HG02678 (cell line): ENCODE results near the gene RNF20.
A peak's percentile ranks its signal among the peaks of the same experiment; 100 is the strongest.
"Not testable (repeated sequence)": the region's sequence is repeated elsewhere in the genome, so short reads cannot be mapped to it uniquely, and the experiment has no call there.

ENCODE experiments used
- ATAC-seq: cut with Tn5 transposase; IDR thresholded peaks from one replicate; pipeline ENCODE4 v1.9.1; 2021; ENCODE audit warnings: mild to moderate bottlenecking, moderate library complexity; ENCODE audit not compliant: unreplicated experiment

RNF20 gene

GRCh38 chr9:101528015-101528414, 5.6 kb upstream of the RNF20 start:
- no peak for ATAC-seq

GRCh38 chr9:101530076-101530711, 3.5 kb upstream of the RNF20 start:
- ATAC-seq = peak; percentile 42

GRCh38 chr9:101536351-101536750, 2.7 kb downstream of the RNF20 start:
- ATAC-seq = no peak

GRCh38 chr9:101536938-101537337, 3.3 kb downstream of the RNF20 start:
- no peak for ATAC-seq

GRCh38 chr9:101540069-101540468, 6.4 kb downstream of the RNF20 start:
- ATAC-seq = no peak

GRCh38 chr9:101543098-101543735, 9.6 kb downstream of the RNF20 start:
- no peak for ATAC-seq

GRCh38 chr9:101549472-101550098, 15.9 kb downstream of the RNF20 start:
- ATAC-seq = not testable (repeated sequence)

- no peak for ATAC-seq
These were observed 28.1 kb downstream of the RNF20 start for GRCh38 chr9:101561740-101562139.

GRCh38 chr9:101562966-101563365, 29.3 kb downstream of the RNF20 start:
- ATAC-seq = no peak

GRCh38 chr9:101564252-101564651, 30.6 kb downstream of the RNF20 start:
- no peak for ATAC-seq

- peak; percentile 74 for ATAC-seq
These were observed 33.5 kb downstream of the RNF20 start for GRCh38 chr9:101566904-101567724.

GRCh38 chr9:101567725-101568350, 34.2 kb downstream of the RNF20 start:
- no peak for ATAC-seq

- ATAC-seq = no peak
These were observed 36.3 kb downstream of the RNF20 start for GRCh38 chr9:101569741-101570501.

- no peak for ATAC-seq
These were observed 37.5 kb downstream of the RNF20 start for GRCh38 chr9:101571114-101571513.

GRCh38 chr9:101572316-101572715, 38.7 kb downstream of the RNF20 start:
- ATAC-seq = no peak

- ATAC-seq = no peak
These were observed 41.2 kb downstream of the RNF20 start for GRCh38 chr9:101574731-101575333.

- peak; percentile 60 for ATAC-seq
These were observed 44.7 kb downstream of the RNF20 start for GRCh38 chr9:101578378-101578777.

- ATAC-seq = no peak
These were observed 46.3 kb downstream of the RNF20 start for GRCh38 chr9:101579711-101580545.

- no peak for ATAC-seq
These were observed 48.9 kb downstream of the RNF20 start for GRCh38 chr9:101582553-101582952.
